ENCODE data around the gene FADD. TPM values are rescaled to one million over a fixed set of nuclear protein-coding genes. Genes with fewer than 3 reads are reported as not detected.
"Not testable (repeated sequence)": the region's sequence is repeated elsewhere in the genome, so short reads cannot be mapped to it uniquely, and the experiment has no call there.

FADD gene
- total RNA-seq, 1 donor from 2014 or later, result 29.2 TPM

GRCh38 chr11:70193411-70194292 is 9.4 kb upstream of the FADD start:
- no peak overlapping the region for H3K27ac Mint-ChIP-seq (ENCODE audit: unreplicated experiment)
- TF ChIP-seq, protein P1, sequence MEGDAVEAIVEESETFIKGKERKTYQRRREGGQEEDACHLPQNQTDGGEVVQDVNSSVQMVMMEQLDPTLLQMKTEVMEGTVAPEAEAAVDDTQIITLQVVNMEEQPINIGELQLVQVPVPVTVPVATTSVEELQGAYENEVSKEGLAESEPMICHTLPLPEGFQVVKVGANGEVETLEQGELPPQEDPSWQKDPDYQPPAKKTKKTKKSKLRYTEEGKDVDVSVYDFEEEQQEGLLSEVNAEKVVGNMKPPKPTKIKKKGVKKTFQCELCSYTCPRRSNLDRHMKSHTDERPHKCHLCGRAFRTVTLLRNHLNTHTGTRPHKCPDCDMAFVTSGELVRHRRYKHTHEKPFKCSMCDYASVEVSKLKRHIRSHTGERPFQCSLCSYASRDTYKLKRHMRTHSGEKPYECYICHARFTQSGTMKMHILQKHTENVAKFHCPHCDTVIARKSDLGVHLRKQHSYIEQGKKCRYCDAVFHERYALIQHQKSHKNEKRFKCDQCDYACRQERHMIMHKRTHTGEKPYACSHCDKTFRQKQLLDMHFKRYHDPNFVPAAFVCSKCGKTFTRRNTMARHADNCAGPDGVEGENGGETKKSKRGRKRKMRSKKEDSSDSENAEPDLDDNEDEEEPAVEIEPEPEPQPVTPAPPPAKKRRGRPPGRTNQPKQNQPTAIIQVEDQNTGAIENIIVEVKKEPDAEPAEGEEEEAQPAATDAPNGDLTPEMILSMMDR (conservative IDR thresholded peaks at IDR 0.05), result no peak
- no peak overlapping the region for H3K4me3 Mint-ChIP-seq
- H3K36me3 Mint-ChIP-seq (ENCODE audit: low read depth), result no peaks in the 10 kb centered on the region
- no peaks in the 10 kb centered on the region for H3K4me1 Mint-ChIP-seq
- peaks cover 22% of the 10 kb centered on the region for H3K27me3 Mint-ChIP-seq (ENCODE audit: low read depth)
- H3K9me3 Mint-ChIP-seq, result no peaks in the 10 kb centered on the region
- DNase-seq (ENCODE audit: low read depth, low spot score), result no peak

- no peaks in the 10 kb centered on the region for H3K4me1 Mint-ChIP-seq
- peaks cover 29% of the 10 kb centered on the region for H3K27me3 Mint-ChIP-seq (ENCODE audit: low read depth)
- no peak overlapping the region for H3K4me3 Mint-ChIP-seq
- no peak for DNase-seq (ENCODE audit: low read depth, low spot score)
- H3K9me3 Mint-ChIP-seq, result no peaks in the 10 kb centered on the region
- H3K27ac Mint-ChIP-seq (ENCODE audit: unreplicated experiment), result no peak overlapping the region
- H3K36me3 Mint-ChIP-seq (ENCODE audit: low read depth), result no peaks in the 10 kb centered on the region
- TF ChIP-seq, protein P1 (conservative IDR thresholded peaks at IDR 0.05), result no peak
These were observed 8.0 kb upstream of the FADD start for GRCh38 chr11:70194792-70195791.

- no peak for DNase-seq (ENCODE audit: low read depth, low spot score)
- H3K36me3 Mint-ChIP-seq (ENCODE audit: low read depth), result no peaks in the 10 kb centered on the region
- peak overlapping the region; percentile 3 for H3K4me3 Mint-ChIP-seq
- no peak overlapping the region for H3K27ac Mint-ChIP-seq (ENCODE audit: unreplicated experiment)
- H3K4me1 Mint-ChIP-seq, result peaks cover 19% of the 10 kb centered on the region
- no peaks in the 10 kb centered on the region for H3K9me3 Mint-ChIP-seq
- TF ChIP-seq, protein P1 (conservative IDR thresholded peaks at IDR 0.05), result no peak
- peaks cover 31% of the 10 kb centered on the region for H3K27me3 Mint-ChIP-seq (ENCODE audit: low read depth)
These were observed 2.8 kb upstream of the FADD start for GRCh38 chr11:70200212-70200844.

DNA sequence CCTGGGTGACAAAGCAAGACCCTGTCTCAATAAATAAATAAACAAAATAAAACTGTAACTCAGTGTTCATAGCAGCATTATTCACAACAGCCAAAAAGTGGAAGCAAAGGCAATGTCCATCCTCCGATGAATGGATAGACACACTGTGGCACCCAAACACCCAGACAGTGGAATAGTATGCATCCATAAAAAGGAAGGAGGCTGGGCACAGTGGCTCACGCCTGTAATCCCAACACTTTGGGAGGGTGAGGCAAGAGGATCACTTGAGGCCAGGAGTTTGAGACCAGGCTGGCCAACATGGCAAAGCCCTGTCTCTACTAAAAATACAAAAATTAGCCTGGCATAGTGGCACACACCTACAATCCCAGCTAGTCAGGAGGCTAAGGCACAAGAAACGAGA is 2.0 kb upstream of the FADD start:
- not testable (repeated sequence) for H3K27ac Mint-ChIP-seq (ENCODE audit: unreplicated experiment)

GRCh38 chr11:70201882-70202861 is 924 bp upstream of the FADD start:
- H3K4me3 Mint-ChIP-seq, result peak overlapping the region; percentile 96
- no peaks in the 10 kb centered on the region for H3K9me3 Mint-ChIP-seq
- peak overlapping the region; percentile 67 for H3K27ac Mint-ChIP-seq (ENCODE audit: unreplicated experiment)
- H3K27me3 Mint-ChIP-seq (ENCODE audit: low read depth), result peaks cover 28% of the 10 kb centered on the region
- H3K4me1 Mint-ChIP-seq, result peaks cover 19% of the 10 kb centered on the region
- TF ChIP-seq, protein P1 (conservative IDR thresholded peaks at IDR 0.05), result no peak
- H3K36me3 Mint-ChIP-seq (ENCODE audit: low read depth), result peaks cover 3% of the 10 kb centered on the region
- no peak for DNase-seq (ENCODE audit: low read depth, low spot score)

More for the DNA sequence above, 2.0 kb upstream of the FADD start:
- H3K9me3 Mint-ChIP-seq; H3K36me3 Mint-ChIP-seq (ENCODE audit: low read depth); DNase-seq (ENCODE audit: low read depth, low spot score): not testable (repeated sequence)
- H3K4me3 Mint-ChIP-seq, result peak overlapping the region; percentile 96
- peaks cover 19% of the 10 kb centered on the region for H3K4me1 Mint-ChIP-seq
- peaks cover 30% of the 10 kb centered on the region for H3K27me3 Mint-ChIP-seq (ENCODE audit: low read depth)
